Stimulated activated naive CD8-positive, alpha-beta T cell treated with anti-CD3 and anti-CD28 coated beads, Interleukin-15, Interleukin-2, amounts not matched to agents 100 U/mL and 50 U/mL, for 24 hours (primary cell): ENCODE results near the gene RIT2.

ENCODE experiments used
- ATAC-seq: fragments of 150-1000 bp; cut with Tn5 transposase; one replicate; pipeline ENCODE4 v1.10.0; 2021
- DNase-seq: peaks from one replicate; pipeline ENCODE4 v3.0.0; 2021

Gene RIT2

GRCh38 chr18:43115076-43115921 is at the start of gene RIT2:
Gene RIT2, minus strand, starts transcription at chr18:43115685.
- DNase-seq = no peak
- ATAC-seq = no peak

DNA sequence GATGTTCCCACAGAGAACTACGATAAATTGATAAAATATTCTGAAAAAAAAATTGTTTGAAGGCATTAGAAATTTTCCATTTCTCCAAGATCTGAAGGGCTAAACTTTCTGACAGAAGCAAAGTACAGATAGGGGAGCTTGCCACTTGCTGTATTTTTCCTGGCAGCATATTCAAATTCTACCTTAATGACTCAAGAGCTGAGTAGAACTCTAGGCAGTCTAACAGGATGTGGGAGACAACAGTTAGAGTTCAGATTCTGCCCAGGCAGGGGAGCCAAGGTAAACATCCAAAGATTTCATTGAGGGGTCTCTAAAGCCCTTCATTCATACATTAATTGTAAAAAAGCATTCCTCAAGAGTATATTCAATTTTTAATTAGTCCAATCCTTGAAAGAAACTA is 46.0 kb upstream of the RIT2 start:
- no peak for ATAC-seq
- no peak for DNase-seq

DNA sequence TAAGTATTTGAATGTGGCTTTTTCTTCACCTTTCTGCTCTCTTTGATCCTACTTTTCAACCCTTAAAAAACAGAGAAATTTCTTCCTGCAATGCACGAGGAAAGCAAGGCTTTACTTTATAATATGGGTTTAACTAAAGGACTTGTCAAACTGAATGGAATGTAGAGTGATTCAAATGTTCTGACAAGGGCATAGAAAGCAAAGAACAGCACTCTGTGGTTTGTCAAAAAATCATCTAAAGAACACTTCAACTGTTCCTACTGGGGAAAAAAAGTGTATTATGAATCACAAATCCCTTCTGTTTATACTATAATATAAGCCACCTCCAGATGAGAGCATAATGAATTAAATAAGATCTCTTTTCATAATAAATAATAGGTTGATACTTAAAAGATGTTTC is 45.0 kb upstream of the RIT2 start:
- ATAC-seq = no peak
- DNase-seq = no peak

DNA sequence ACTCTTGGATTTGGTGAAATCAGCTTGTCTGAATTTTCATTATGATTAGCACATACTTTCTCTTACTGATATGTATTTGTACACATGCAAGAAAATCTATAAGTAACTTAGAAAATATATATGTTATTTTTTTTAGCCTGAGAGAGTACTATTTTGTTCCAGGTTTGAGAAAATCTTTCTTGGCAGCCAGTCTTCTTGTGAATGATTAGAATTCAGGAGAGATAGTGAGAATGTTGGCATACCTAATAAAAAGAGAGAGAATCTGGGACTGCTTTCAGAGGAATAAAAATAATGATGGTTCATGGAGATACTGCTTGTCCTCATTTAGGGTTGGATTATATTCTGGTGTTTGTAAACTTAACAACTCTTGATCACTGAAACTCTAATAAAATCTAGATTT is 44.4 kb upstream of the RIT2 start:
- ATAC-seq (no peak), DNase-seq (no peak)

GRCh38 chr18:43159086-43159770 is 43.7 kb upstream of the RIT2 start:
- ATAC-seq = no peak
- DNase-seq = no peak

GRCh38 chr18:43158381-43158780 is 42.9 kb upstream of the RIT2 start:
- no peak for ATAC-seq
- no peak for DNase-seq

GRCh38 chr18:43155842-43156241 is 40.4 kb upstream of the RIT2 start:
- DNase-seq = no peak
- no peak for ATAC-seq

DNA sequence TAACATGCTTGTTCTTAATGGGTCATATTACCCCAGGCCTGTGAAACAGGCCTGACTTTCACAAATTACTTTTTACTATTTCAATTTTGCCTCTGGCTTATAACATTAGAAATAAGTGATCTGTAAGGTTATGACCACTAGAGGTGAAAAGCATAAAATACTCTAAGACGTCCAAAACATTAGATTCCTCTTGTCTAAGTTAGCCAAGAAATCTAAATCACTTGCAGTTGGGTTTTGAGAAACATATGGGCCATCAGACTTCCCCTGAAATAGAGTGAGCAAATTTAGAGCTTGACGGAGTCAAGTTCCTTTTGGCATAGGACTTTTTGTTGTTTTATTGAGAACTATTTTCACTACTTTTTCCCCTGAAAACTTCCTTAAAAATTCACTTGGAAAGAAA is 32.7 kb upstream of the RIT2 start:
- ATAC-seq (no peak), DNase-seq (no peak)

DNA sequence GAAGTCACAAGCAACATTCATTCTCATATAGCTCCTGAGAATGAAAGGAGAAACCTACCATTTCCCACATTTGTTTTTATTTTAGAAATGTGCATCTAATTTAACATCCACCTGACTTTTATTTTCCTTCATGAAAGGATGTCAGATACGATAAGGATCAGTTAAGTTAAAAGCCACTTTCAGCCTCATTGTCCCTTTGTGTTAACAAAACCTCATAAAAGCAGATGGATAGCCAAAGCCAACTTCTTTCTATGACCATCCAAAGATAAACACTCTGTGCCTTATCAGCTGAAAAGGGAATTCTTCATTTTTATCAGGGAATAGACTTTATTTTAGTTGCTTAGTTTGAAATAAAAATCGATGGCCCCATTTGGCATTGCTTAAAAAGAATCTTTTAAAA is 25.7 kb upstream of the RIT2 start:
- ATAC-seq (no peak), DNase-seq (no peak)

DNA sequence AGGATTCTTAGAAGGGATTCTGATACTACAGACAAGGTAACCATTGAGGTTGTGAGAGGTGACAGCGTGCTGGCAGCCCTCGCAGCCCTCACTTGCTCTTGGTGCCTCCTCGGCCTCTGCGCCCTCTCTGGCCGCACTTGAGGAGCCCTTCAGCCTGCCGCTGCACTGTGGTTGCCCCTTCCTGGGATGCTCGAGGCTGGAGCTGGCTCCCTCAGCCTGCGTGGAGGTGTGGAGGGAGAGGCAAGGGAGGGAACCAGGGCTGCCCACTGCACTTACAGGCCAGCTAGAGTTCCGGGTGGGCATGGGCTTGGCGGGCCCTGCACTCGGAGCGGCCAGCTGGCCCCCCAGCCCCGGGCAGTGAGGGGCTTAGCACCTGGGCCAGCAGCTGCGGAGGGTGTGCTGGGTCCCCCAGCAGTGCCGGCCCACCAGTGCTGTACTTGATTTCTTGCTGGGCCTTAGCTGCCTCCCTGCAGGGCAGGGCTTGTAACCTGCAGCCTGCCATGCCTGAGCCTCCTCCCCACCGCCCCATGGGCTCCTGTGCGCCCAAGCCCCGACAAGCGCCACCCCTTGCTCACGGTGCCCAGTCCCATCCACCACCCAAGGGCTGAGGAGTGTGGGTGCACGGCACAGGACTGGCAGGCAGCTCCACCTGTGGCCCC is 23.9 kb upstream of the RIT2 start:
- DNase-seq = no peak
- no peak for ATAC-seq

DNA sequence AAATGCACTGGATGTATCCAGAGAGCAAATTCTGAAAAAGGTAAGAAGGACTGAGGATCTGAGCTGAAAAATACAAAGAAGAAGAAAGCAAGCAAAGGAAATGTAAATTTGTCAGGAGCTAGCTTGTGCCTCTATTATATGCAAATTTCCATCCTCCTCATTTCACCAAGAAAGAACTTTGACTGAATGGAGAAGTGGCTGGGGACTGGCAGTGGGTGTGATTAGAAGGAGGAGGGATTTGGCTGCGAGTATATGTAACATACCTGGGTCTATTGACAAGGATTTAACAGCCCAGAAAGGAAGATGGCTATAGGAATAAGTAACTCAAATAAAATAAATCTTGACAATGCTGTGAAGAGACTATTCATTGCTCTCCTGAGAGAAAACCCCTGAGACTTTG is 19.4 kb upstream of the RIT2 start:
- DNase-seq = no peak
- no peak for ATAC-seq

DNA sequence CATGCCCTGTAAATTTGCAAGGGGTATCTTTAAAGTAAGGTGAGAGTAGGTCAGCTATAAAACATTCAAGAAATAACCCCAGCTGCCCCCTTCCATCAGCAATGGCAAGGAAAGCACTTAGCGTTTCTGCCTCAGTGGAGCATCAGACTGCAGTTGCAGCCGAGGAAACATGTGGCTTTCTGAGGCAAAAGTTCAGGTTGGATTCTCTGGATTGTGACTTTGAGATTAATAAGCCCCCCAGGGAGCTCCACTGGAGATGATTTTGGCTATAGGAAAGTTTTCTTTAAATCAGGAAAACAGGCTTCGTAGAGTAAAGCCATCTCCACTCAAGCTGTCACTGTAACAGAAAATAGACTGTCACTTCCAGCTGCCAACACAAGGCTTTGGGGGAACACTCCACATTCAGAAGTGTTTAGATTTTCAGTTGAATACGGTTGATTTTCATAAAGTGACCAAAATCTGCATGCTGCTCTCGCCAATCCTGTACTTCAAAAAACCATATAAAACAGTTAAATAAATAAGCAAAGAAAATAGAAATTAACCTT is 15.3 kb upstream of the RIT2 start:
- no peak for ATAC-seq

DNA sequence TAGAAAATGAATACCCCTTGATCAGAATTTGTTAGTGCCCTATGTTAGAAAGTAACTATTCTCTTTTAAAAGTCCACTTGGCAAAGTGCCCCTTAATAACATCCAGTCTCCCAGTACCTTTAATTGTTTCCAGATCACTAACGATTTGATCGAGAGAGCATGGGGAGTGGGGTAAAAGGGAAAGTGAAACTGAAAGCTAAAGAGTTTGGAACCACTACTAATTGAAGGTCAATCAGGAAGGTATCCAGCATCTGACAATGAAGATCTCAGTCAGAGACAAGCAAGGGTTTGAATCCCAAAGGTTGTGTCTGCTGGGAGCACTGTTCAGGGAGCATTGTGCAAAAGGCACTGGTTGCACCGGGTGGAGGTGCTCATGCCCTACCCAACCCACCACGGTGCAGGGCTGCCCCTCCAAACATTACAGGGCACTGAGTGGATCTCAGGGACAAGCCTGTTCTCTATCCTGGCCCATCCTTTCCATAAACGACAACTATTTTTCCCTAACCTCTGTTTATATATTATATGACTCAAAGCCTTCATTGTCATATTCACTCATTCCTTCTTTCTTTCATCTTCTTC is 14.6 kb upstream of the RIT2 start:
- ATAC-seq (no peak), DNase-seq (no peak)

More for the DNA sequence above, 15.3 kb upstream of the RIT2 start:
- no peak for DNase-seq

- no peak for ATAC-seq
Observed at GRCh38 chr18:43125471-43125870, 10.0 kb upstream of the RIT2 start.

DNA sequence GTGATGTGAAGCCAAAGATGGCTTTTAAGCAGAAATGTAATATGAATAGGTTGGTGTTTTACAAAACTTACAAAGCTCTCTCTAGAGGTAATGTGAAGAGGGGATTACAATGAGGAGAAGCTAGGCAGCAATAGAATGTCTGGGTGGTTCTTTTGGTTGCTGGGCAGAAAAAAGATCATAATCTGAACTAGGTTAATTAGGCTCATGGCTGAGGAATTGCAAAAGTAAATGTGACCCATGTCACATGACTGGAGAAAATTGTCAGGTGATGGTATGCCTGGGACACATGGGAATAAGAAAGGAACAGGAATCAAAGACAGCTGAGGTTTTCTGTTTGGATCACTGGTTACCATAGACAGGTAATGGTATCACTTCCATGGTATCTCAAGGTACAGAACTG is 7.5 kb upstream of the RIT2 start:
- DNase-seq (no peak), ATAC-seq (no peak)

More at GRCh38 chr18:43125471-43125870, 10.0 kb upstream of the RIT2 start:
- no peak for DNase-seq

DNA sequence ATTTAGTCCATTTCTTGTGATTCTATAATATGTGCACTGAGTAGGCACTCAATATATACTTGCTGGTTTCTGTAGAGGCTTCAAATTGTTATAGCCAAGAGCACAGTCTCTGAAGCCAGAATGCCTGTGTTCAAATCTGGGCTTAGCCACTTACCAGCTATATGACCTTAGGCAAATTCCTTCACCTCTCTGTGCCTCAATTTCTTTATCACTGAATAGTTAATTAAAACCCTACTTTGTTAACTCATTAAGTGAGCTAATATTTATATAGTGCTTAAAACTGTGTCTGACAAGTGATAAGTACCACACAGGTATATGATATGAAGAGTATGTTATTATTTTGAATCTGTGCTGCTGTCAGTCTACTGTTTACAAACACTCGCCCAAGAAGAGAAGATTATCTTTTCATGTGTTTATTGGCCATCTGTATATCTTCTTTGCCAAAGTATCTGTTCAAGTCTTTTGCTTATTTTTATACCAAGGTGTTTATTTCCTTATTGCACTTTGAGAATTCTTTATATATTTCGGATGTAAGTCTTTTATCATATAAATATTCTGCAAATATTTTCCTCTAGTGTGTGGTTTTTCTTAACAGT is 1.3 kb upstream of the RIT2 start:
- DNase-seq (no peak), ATAC-seq (no peak)

- DNase-seq (no peak), ATAC-seq (no peak)
Observed at GRCh38 chr18:43113220-43113895, 2.1 kb downstream of the RIT2 start.

GRCh38 chr18:43108882-43109281 is 6.6 kb downstream of the RIT2 start:
- ATAC-seq = no peak
- no peak for DNase-seq

DNA sequence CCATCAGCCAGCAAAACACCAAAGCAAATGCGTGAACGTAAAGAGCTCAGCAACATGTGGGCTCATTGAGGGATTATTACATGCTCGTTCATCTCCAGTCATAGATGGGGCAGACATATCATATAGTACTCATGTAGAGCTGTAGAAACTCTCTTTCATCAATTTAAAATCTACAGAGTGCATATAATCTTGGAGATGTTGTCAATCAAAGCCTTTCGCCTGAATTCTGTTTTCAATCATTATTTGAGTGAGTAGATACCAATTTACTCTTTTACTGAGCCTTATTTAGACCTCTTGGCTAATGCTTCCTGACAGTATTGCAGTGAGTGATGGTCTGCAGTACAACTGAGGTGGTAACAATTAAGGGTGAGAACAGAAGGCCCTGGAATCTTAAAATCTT is 7.0 kb downstream of the RIT2 start:
- ATAC-seq (no peak), DNase-seq (no peak)

DNA sequence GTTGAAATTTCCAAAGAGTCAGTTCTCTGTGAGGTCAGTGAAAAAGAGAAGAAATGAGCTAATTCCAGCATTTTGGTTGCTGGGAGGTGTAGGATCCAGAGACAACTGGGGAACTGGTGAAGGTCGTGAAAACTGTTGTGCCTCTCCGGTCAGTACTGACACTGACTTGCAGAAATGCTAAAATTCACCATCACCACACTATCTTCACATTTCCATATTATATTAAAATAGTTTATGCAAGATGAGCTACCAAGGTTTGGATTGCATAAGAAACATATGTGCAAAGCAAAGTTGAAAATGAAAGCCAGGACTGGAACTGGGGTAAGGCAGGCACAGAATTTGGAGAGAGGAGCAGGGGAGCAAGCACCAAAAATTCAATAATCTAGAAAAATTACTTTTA is 21.8 kb downstream of the RIT2 start:
- no peak for DNase-seq
- no peak for ATAC-seq

- ATAC-seq (no peak), DNase-seq (no peak)
Observed at GRCh38 chr18:43092539-43092938, 22.9 kb downstream of the RIT2 start.

GRCh38 chr18:43081396-43081795 is 34.1 kb downstream of the RIT2 start:
- DNase-seq (no peak), ATAC-seq (no peak)
